Esophagus squamous epithelium (tissue), 4 donors: Measurements from ENCODE around the gene LINS1.

Experiments
- POLR2A ChIP-seq, 4 donors: fragments of 450-650 bp; IDR thresholded peaks; one replicate each; pipeline ENCODE4 v1.6.1; 2017; ENCODE audit warnings: antibody characterized with exemption in 4 of 4, mild to moderate bottlenecking in 4 of 4, moderate library complexity in 3 of 4
- TF ChIP-seq, protein P1 (sequence below), 6 experiments: fragments of 450-650 bp in 4 of 6; fragments of 200-600 bp in 2 of 6; sonication (generic) in 2 of 6; IDR thresholded peaks; one replicate each; pipeline ENCODE4 v1.5.1; 2016 to 2019; ENCODE audit warnings: antibody characterized with exemption in 6 of 6, mild to moderate bottlenecking in 4 of 6, moderate library complexity in 4 of 6

DNA sequence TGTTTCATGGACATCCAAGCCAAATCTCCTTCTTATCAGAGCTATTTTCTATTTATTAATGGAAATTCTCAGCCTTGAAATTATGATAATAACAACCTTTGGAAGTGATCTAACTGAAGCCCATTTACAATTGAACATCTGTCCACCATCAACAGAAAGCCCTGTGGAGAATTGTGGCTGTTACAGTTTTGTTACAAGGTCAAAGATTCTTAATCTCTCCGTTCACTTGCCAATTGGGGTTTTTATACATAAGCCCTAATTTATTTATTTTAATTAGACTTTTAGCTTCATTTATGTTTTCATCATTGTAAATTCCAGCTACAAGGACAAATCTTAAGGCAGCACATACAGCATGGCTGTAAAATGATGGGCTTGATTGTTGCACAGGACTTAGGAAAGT, 76.5 kb downstream of the LINS1 start:
- no peak for TF ChIP-seq POLR2A (IDR thresholded peaks at IDR 0.05)
- TF ChIP-seq, protein P1, sequence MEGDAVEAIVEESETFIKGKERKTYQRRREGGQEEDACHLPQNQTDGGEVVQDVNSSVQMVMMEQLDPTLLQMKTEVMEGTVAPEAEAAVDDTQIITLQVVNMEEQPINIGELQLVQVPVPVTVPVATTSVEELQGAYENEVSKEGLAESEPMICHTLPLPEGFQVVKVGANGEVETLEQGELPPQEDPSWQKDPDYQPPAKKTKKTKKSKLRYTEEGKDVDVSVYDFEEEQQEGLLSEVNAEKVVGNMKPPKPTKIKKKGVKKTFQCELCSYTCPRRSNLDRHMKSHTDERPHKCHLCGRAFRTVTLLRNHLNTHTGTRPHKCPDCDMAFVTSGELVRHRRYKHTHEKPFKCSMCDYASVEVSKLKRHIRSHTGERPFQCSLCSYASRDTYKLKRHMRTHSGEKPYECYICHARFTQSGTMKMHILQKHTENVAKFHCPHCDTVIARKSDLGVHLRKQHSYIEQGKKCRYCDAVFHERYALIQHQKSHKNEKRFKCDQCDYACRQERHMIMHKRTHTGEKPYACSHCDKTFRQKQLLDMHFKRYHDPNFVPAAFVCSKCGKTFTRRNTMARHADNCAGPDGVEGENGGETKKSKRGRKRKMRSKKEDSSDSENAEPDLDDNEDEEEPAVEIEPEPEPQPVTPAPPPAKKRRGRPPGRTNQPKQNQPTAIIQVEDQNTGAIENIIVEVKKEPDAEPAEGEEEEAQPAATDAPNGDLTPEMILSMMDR (IDR thresholded peaks at IDR 0.05) = no peak
